Measurements from ENCODE around the gene PRR33.

Gene PRR33

GRCh38 chr11:1858576-1858975 lies 33.1 kb downstream of the PRR33 start:
- Histone ChIP-seq H3K27me3 (ENCODE audit: control insufficient read depth, insufficient read depth, low read length) (no peaks in the 10 kb centered on the region), H3K9me3 (ENCODE audit: control insufficient read depth, insufficient read depth, low read length) (no peaks in the 10 kb centered on the region), H3K4me1 (ENCODE audit: control insufficient read depth, insufficient read depth, low read length) (peaks cover 5% of the 10 kb centered on the region), H3K4me3 (ENCODE audit: low read length) (no peak overlapping the region), H3K36me3 (ENCODE audit: control insufficient read depth, insufficient read depth, low read length) (0 out of 2 replicates have a peak, but pooled peaks cover 3% of the 10 kb centered on the region), H3K27ac (ENCODE audit: low read length) (no peak overlapping the region)
- WGBS (ENCODE audit: insufficient coverage, insufficient read length) = no CpG with 5 or more reads among the region's 7 CpGs
- DNase-seq (ENCODE audit: low read depth, low spot score) = no peak

GRCh38 chr11:1858154-1858553 lies 33.5 kb downstream of the PRR33 start:
- Histone ChIP-seq H3K27ac (ENCODE audit: low read length) (no peak overlapping the region), H3K4me1 (ENCODE audit: control insufficient read depth, insufficient read depth, low read length) (peaks cover 2% of the 10 kb centered on the region), H3K36me3 (ENCODE audit: control insufficient read depth, insufficient read depth, low read length) (0 out of 2 replicates have a peak, but pooled peaks cover 2% of the 10 kb centered on the region), H3K27me3 (ENCODE audit: control insufficient read depth, insufficient read depth, low read length) (no peaks in the 10 kb centered on the region), H3K9me3 (ENCODE audit: control insufficient read depth, insufficient read depth, low read length) (no peaks in the 10 kb centered on the region), H3K4me3 (ENCODE audit: low read length) (no peak overlapping the region)
- DNase-seq (ENCODE audit: low read depth, low spot score) = no peak
- no CpG with 5 or more reads among the region's 9 CpGs for whole genome bisulfite sequencing (ENCODE audit: insufficient coverage, insufficient read length)

- no peaks in the 10 kb centered on the region for H3K9me3 ChIP-seq (ENCODE audit: control insufficient read depth, insufficient read depth, low read length)
- H3K27ac ChIP-seq (ENCODE audit: low read length) = no peak overlapping the region
- no peaks in the 10 kb centered on the region for H3K36me3 ChIP-seq (ENCODE audit: control insufficient read depth, insufficient read depth, low read length)
- no peak overlapping the region for H3K4me3 ChIP-seq (ENCODE audit: low read length)
- no peak for DNase-seq (ENCODE audit: low read depth, low spot score)
- no peaks in the 10 kb centered on the region for H3K27me3 ChIP-seq (ENCODE audit: control insufficient read depth, insufficient read depth, low read length)
- no peaks in the 10 kb centered on the region for H3K4me1 ChIP-seq (ENCODE audit: control insufficient read depth, insufficient read depth, low read length)
- no CpG with 5 or more reads among the region's 11 CpGs for WGBS (ENCODE audit: insufficient coverage, insufficient read length)
Observed at GRCh38 chr11:1857064-1857463, 34.6 kb downstream of the PRR33 start.

GRCh38 chr11:1856306-1857005 lies 35.2 kb downstream of the PRR33 start:
- no CpG with 5 or more reads among the region's 13 CpGs for WGBS (ENCODE audit: insufficient coverage, insufficient read length)
- no peak for DNase-seq (ENCODE audit: low read depth, low spot score)
- Histone ChIP-seq H3K4me3 (ENCODE audit: low read length) (no peak overlapping the region), H3K27ac (ENCODE audit: low read length) (no peak overlapping the region), H3K4me1 (ENCODE audit: control insufficient read depth, insufficient read depth, low read length) (no peaks in the 10 kb centered on the region), H3K36me3 (ENCODE audit: control insufficient read depth, insufficient read depth, low read length) (no peaks in the 10 kb centered on the region), H3K27me3 (ENCODE audit: control insufficient read depth, insufficient read depth, low read length) (no peaks in the 10 kb centered on the region), H3K9me3 (ENCODE audit: control insufficient read depth, insufficient read depth, low read length) (no peaks in the 10 kb centered on the region)

GRCh38 chr11:1855886-1856265 lies 35.8 kb downstream of the PRR33 start:
- no peaks in the 10 kb centered on the region for H3K27me3 ChIP-seq (ENCODE audit: control insufficient read depth, insufficient read depth, low read length)
- no peaks in the 10 kb centered on the region for H3K4me1 ChIP-seq (ENCODE audit: control insufficient read depth, insufficient read depth, low read length)
- DNase-seq (ENCODE audit: low read depth, low spot score) = no peak
- H3K9me3 ChIP-seq (ENCODE audit: control insufficient read depth, insufficient read depth, low read length) = no peaks in the 10 kb centered on the region
- H3K27ac ChIP-seq (ENCODE audit: low read length) = no peak overlapping the region
- no peaks in the 10 kb centered on the region for H3K36me3 ChIP-seq (ENCODE audit: control insufficient read depth, insufficient read depth, low read length)
- no CpG with 5 or more reads among the region's 11 CpGs for WGBS (ENCODE audit: insufficient coverage, insufficient read length)
- no peak overlapping the region for H3K4me3 ChIP-seq (ENCODE audit: low read length)

GRCh38 chr11:1854949-1855885 lies 36.5 kb downstream of the PRR33 start:
- H3K9me3 ChIP-seq (ENCODE audit: control insufficient read depth, insufficient read depth, low read length) = no peaks in the 10 kb centered on the region
- no peaks in the 10 kb centered on the region for H3K27me3 ChIP-seq (ENCODE audit: control insufficient read depth, insufficient read depth, low read length)
- DNase-seq (ENCODE audit: low read depth, low spot score) = no peak
- no peaks in the 10 kb centered on the region for H3K36me3 ChIP-seq (ENCODE audit: control insufficient read depth, insufficient read depth, low read length)
- H3K27ac ChIP-seq (ENCODE audit: low read length) = no peak overlapping the region
- no peak overlapping the region for H3K4me3 ChIP-seq (ENCODE audit: low read length)
- WGBS (ENCODE audit: insufficient coverage, insufficient read length) = no CpG with 5 or more reads among the region's 26 CpGs
- H3K4me1 ChIP-seq (ENCODE audit: control insufficient read depth, insufficient read depth, low read length) = no peaks in the 10 kb centered on the region

- H3K4me1 ChIP-seq (ENCODE audit: control insufficient read depth, insufficient read depth, low read length) = no peaks in the 10 kb centered on the region
- H3K27ac ChIP-seq (ENCODE audit: low read length) = no peak overlapping the region
- no peaks in the 10 kb centered on the region for H3K27me3 ChIP-seq (ENCODE audit: control insufficient read depth, insufficient read depth, low read length)
- no peaks in the 10 kb centered on the region for H3K36me3 ChIP-seq (ENCODE audit: control insufficient read depth, insufficient read depth, low read length)
- WGBS (ENCODE audit: insufficient coverage, insufficient read length) = no CpG with 5 or more reads among the region's 27 CpGs
- no peak overlapping the region for H3K4me3 ChIP-seq (ENCODE audit: low read length)
- H3K9me3 ChIP-seq (ENCODE audit: control insufficient read depth, insufficient read depth, low read length) = no peaks in the 10 kb centered on the region
- no peak for DNase-seq (ENCODE audit: low read depth, low spot score)
Observed at GRCh38 chr11:1854132-1854948, 37.4 kb downstream of the PRR33 start.

- no peak overlapping the region for H3K4me3 ChIP-seq (ENCODE audit: low read length)
- no CpG with 5 or more reads among the region's 19 CpGs for WGBS (ENCODE audit: insufficient coverage, insufficient read length)
Observed at GRCh38 chr11:1853376-1854131, 38.1 kb downstream of the PRR33 start.

GRCh38 chr11:1852877-1853276 lies 38.8 kb downstream of the PRR33 start, which contains the start of gene LSP1:
LSP1 (plus strand) TSS chr11:1853084; CDS start chr11:1853145, 61 bp downstream.
- DNase-seq (ENCODE audit: low read depth, low spot score) = no peak
- Histone ChIP-seq H3K4me1 (ENCODE audit: control insufficient read depth, insufficient read depth, low read length) (no peaks in the 10 kb centered on the region), H3K27me3 (ENCODE audit: control insufficient read depth, insufficient read depth, low read length) (no peaks in the 10 kb centered on the region), H3K9me3 (ENCODE audit: control insufficient read depth, insufficient read depth, low read length) (no peaks in the 10 kb centered on the region), H3K36me3 (ENCODE audit: control insufficient read depth, insufficient read depth, low read length) (no peaks in the 10 kb centered on the region), H3K27ac (ENCODE audit: low read length) (no peak within 1 kb of the TSS), H3K4me3 (ENCODE audit: low read length) (no peak within 1 kb of the TSS)
- no CpG with 5 or more reads among the region's 18 CpGs for WGBS (ENCODE audit: insufficient coverage, insufficient read length)

More at GRCh38 chr11:1853376-1854131, 38.1 kb downstream of the PRR33 start:
- Histone ChIP-seq H3K27me3 (ENCODE audit: control insufficient read depth, insufficient read depth, low read length) (no peaks in the 10 kb centered on the region), H3K36me3 (ENCODE audit: control insufficient read depth, insufficient read depth, low read length) (no peaks in the 10 kb centered on the region), H3K9me3 (ENCODE audit: control insufficient read depth, insufficient read depth, low read length) (no peaks in the 10 kb centered on the region), H3K27ac (ENCODE audit: low read length) (no peak overlapping the region), H3K4me1 (ENCODE audit: control insufficient read depth, insufficient read depth, low read length) (no peaks in the 10 kb centered on the region)
- no peak for DNase-seq (ENCODE audit: low read depth, low spot score)
